Liver (tissue), 9 donors: ENCODE measurements around the gene PRSS38. TPM values are rescaled to one million over a fixed set of nuclear protein-coding genes. Genes with fewer than 3 reads are reported as not detected.

Source experiments
- DNase-seq: peaks from one replicate; pipeline ENCODE4 v3.0.0-alpha.2; 2017; ENCODE audit warnings: low spot score
- H3K27ac ChIP-seq, 2 donors: one replicate each; pipeline ENCODE4 v1.7.0; 2013; ENCODE audit warnings: inconsistent platforms in 2 of 2, low read length in 2 of 2, control low read depth in 1 of 2, low read depth in 1 of 2, mild to moderate bottlenecking in 1 of 2
- H3K27me3 ChIP-seq, 4 donors: one replicate each; pipeline versions ENCODE4 v1.6.1 to v1.7.0; 2013; ENCODE audit warnings: low read length in 3 of 4, inconsistent platforms in 1 of 4, mild to moderate bottlenecking in 1 of 4, moderate library complexity in 1 of 4; ENCODE audit not compliant: control insufficient read depth in 4 of 4, insufficient read depth in 4 of 4
- H3K36me3 ChIP-seq, 4 donors: one replicate each; pipeline versions ENCODE4 v1.6.1 to v1.7.0; 2013; ENCODE audit warnings: low read length in 3 of 4, mild to moderate bottlenecking in 3 of 4, low read depth in 1 of 4, moderate library complexity in 1 of 4; ENCODE audit not compliant: control insufficient read depth in 4 of 4, insufficient read depth in 3 of 4
- H3K4me1 ChIP-seq, 4 donors: one replicate each; pipeline versions ENCODE4 v1.6.1 to v1.7.0; 2013; ENCODE audit warnings: low read length in 3 of 4, mild to moderate bottlenecking in 3 of 4, moderate library complexity in 1 of 4; ENCODE audit not compliant: control insufficient read depth in 4 of 4, insufficient read depth in 4 of 4
- H3K4me3 ChIP-seq, 3 donors: one replicate each; pipeline versions ENCODE4 v1.6.1 to v1.7.0; 2013; ENCODE audit warnings: low read length in 3 of 3, control low read depth in 1 of 3, low read depth in 1 of 3, mild to moderate bottlenecking in 1 of 3
- H3K9ac ChIP-seq, 2 donors: one replicate each; pipeline ENCODE4 v1.7.0; 2013; ENCODE audit warnings: low read length in 2 of 2, mild to moderate bottlenecking in 2 of 2, moderate library complexity in 2 of 2, control low read depth in 1 of 2, low read depth in 1 of 2
- H3K9me3 ChIP-seq, 4 donors: one replicate each; pipeline versions ENCODE4 v1.6.1 to v1.7.0; 2013; ENCODE audit warnings: low read length in 3 of 4; ENCODE audit not compliant: control insufficient read depth in 4 of 4
- ATF3 ChIP-seq: IDR thresholded peaks from 2 replicates; pipeline ENCODE4 v1.6.1; 2016; ENCODE audit warnings: antibody characterized with exemption
- CTCF ChIP-seq: fragments of 150-350 bp; IDR thresholded peaks from 2 replicates; pipeline ENCODE4 v1.5.1; 2017; ENCODE audit warnings: improper control_type of control experiment, low read depth, low read length; ENCODE audit not compliant: missing input control
- EGR1 ChIP-seq, 2 donors: IDR thresholded peaks; 2 replicates each; pipeline ENCODE4 v1.6.1; 2016 to 2018; ENCODE audit warnings: antibody characterized with exemption in 2 of 2, low read depth in 2 of 2
- FOXA1 ChIP-seq: IDR thresholded peaks from 2 replicates; pipeline ENCODE4 v1.6.1; 2016; ENCODE audit warnings: antibody characterized with exemption
- FOXA2 ChIP-seq: IDR thresholded peaks from 2 replicates; pipeline ENCODE4 v1.6.1; 2016; ENCODE audit warnings: antibody characterized with exemption
- GABPA ChIP-seq, 2 donors: IDR thresholded peaks in 1 of 2; conservative IDR thresholded peaks in 1 of 2; 2 replicates each; pipeline ENCODE4 v1.6.1; 2016; ENCODE audit warnings: antibody characterized with exemption in 2 of 2, mild to moderate bottlenecking in 1 of 2, moderate library complexity in 1 of 2
- HNF4A ChIP-seq, 2 donors: conservative IDR thresholded peaks; 2 replicates each; pipeline ENCODE4 v1.6.1; 2016; ENCODE audit warnings: antibody characterized with exemption in 2 of 2, mild to moderate bottlenecking in 2 of 2
- HNF4G ChIP-seq: IDR thresholded peaks from 2 replicates; pipeline ENCODE4 v1.6.1; 2016; ENCODE audit warnings: antibody characterized with exemption
- JUND ChIP-seq, 2 donors: IDR thresholded peaks; 2 replicates each; pipeline ENCODE4 v1.6.1; 2016; ENCODE audit warnings: antibody characterized with exemption in 2 of 2
- MAX ChIP-seq: IDR thresholded peaks from 2 replicates; pipeline ENCODE4 v1.6.1; 2016; ENCODE audit warnings: antibody characterized with exemption
- NR2F2 ChIP-seq: IDR thresholded peaks from 2 replicates; pipeline ENCODE4 v1.6.1; 2016; ENCODE audit warnings: antibody characterized with exemption
- RAD21 ChIP-seq, 2 donors: IDR thresholded peaks; 2 replicates each; pipeline ENCODE4 v1.6.1; 2016; ENCODE audit warnings: antibody characterized with exemption in 2 of 2, mild to moderate bottlenecking in 2 of 2
- REST ChIP-seq: IDR thresholded peaks from 2 replicates; pipeline ENCODE4 v1.6.1; 2016; ENCODE audit warnings: antibody characterized with exemption, mild to moderate bottlenecking
- RXRA ChIP-seq, 2 donors: IDR thresholded peaks; 2 replicates each; pipeline ENCODE4 v1.6.1; 2017 to 2018; ENCODE audit warnings: antibody characterized with exemption in 2 of 2, mild to moderate bottlenecking in 1 of 2
- SP1 ChIP-seq: IDR thresholded peaks from 2 replicates; pipeline ENCODE4 v1.6.1; 2018; ENCODE audit warnings: antibody characterized with exemption, mild to moderate bottlenecking
- TAF1 ChIP-seq: conservative IDR thresholded peaks from 2 replicates; pipeline ENCODE4 v1.6.1; 2016; ENCODE audit warnings: antibody characterized with exemption, mild to moderate bottlenecking
- YY1 ChIP-seq: IDR thresholded peaks from 2 replicates; pipeline ENCODE4 v1.6.1; 2016; ENCODE audit warnings: antibody characterized with exemption, mild to moderate bottlenecking
- ZBTB33 ChIP-seq: IDR thresholded peaks from 2 replicates; pipeline ENCODE4 v1.6.1; 2016; ENCODE audit warnings: antibody characterized with exemption
- WGBS: extraction: QIAGEN DNeasy Blood & Tissue Kit; methylation state at CpG from one replicate; pipeline ENCODE4 v1.1.7; 2013; 5-methylcytosine and 5-hydroxymethylcytosine counted together
- polyA plus RNA-seq, 2 donors: library from polyadenylated mRNA; stranded (reverse) in 1 of 2; unstranded in 1 of 2; fragments of 200-250 nt in 1 of 2; fragments of >200 nt in 1 of 2; fragmentation: Nextera tagmentation in 1 of 2; extraction: Ambion mirVana in 1 of 2; gene quantifications; one replicate each; pipeline versions ENCODE4 v1.2.1 to v1.2.3, GENCODE V29; 2013 to 2015
- total RNA-seq, 2 donors: library from RNA; depleted of rRNA; stranded (reverse); fragments of >200 nt; gene quantifications; one replicate each; pipeline ENCODE4 v1.2.3, GENCODE V29; 2014
- donor health status: healthy.
- donor health status: healthy.
- donor health status: healthy.
- donor health status: healthy.
- donor health status: healthy.

The PRSS38 gene
- total and polyA plus RNA-seq, 4 donors, result not detected

- 62% methylated on average over 5 of the region's 5 CpGs for WGBS
- peaks cover 0 to 14% (median 6%) of the 10 kb centered on the region in 4 donors for H3K9me3 ChIP-seq
- TF ChIP-seq SP1 (no peak), EGR1 (IDR thresholded peaks at IDR 0.05; ENCODE audit: low read depth in 2 of 2) (no peak), MAX (no peak), ZBTB33 (no peak), FOXA1 (no peak), CTCF (no peak), NR2F2 (no peak), HNF4A (conservative IDR thresholded peaks at IDR 0.05) (no peak), ATF3 (no peak), RXRA (IDR thresholded peaks at IDR 0.05) (no peak), HNF4G (no peak), TAF1 (no peak), JUND (IDR thresholded peaks at IDR 0.05) (no peak), GABPA (IDR thresholded peaks at IDR 0.05 in 1 of 2, conservative IDR thresholded peaks at IDR 0.05 in 1 of 2) (no peak), YY1 (no peak)
These were observed 53.9 kb downstream of the PRSS38 start for GRCh38 chr1:227869279-227869842.

GRCh38 chr1:227869851-227870305 lies 54.4 kb downstream of the PRSS38 start:
- peaks cover 0 to 11% (median 4%) of the 10 kb centered on the region in 4 donors for H3K9me3 ChIP-seq
- TF ChIP-seq JUND (IDR thresholded peaks at IDR 0.05) (no peak), SP1 (no peak), MAX (no peak), TAF1 (no peak), REST (no peak), EGR1 (IDR thresholded peaks at IDR 0.05; ENCODE audit: low read depth in 2 of 2) (no peak), ATF3 (no peak), HNF4G (no peak), NR2F2 (no peak), RXRA (IDR thresholded peaks at IDR 0.05) (no peak), CTCF (no peak), FOXA1 (no peak), GABPA (IDR thresholded peaks at IDR 0.05 in 1 of 2, conservative IDR thresholded peaks at IDR 0.05 in 1 of 2) (no peak), FOXA2 (no peak), YY1 (no peak), RAD21 (IDR thresholded peaks at IDR 0.05) (no peak)

More at GRCh38 chr1:227869279-227869842, 53.9 kb downstream of the PRSS38 start:
- H3K4me1 ChIP-seq, result no peaks in the 10 kb centered on the region
- H3K9ac ChIP-seq, result no peak overlapping the region
- no peaks in the 10 kb centered on the region for H3K36me3 ChIP-seq
- H3K27me3 ChIP-seq, result no peaks in the 10 kb centered on the region
- H3K27ac ChIP-seq, result no peak overlapping the region
- DNase-seq, result no peak
- H3K4me3 ChIP-seq, result no peak overlapping the region

More at GRCh38 chr1:227869851-227870305, 54.4 kb downstream of the PRSS38 start:
- 58% methylated on average over 5 of the region's 5 CpGs for WGBS
- H3K4me1 ChIP-seq, result no peaks in the 10 kb centered on the region
- H3K9ac ChIP-seq, result no peak overlapping the region
- no peak overlapping the region for H3K27ac ChIP-seq
- no peak for DNase-seq
- no peak overlapping the region for H3K4me3 ChIP-seq
- no peaks in the 10 kb centered on the region for H3K27me3 ChIP-seq
- H3K36me3 ChIP-seq, result no peaks in the 10 kb centered on the region
